HG03558 (cell line): Measurements from ENCODE around the gene TMEM214.

Source experiments
- ATAC-seq: cut with Tn5 transposase; IDR thresholded peaks from one replicate; pipeline ENCODE4 v1.9.1; 2021; ENCODE audit warnings: moderate number of reproducible peaks; ENCODE audit not compliant: unreplicated experiment; ENCODE audit errors: extremely low read depth

Gene TMEM214

GRCh38 chr2:27081984-27082772, 49.4 kb downstream of the TMEM214 start:
- ATAC-seq: no peak

DNA sequence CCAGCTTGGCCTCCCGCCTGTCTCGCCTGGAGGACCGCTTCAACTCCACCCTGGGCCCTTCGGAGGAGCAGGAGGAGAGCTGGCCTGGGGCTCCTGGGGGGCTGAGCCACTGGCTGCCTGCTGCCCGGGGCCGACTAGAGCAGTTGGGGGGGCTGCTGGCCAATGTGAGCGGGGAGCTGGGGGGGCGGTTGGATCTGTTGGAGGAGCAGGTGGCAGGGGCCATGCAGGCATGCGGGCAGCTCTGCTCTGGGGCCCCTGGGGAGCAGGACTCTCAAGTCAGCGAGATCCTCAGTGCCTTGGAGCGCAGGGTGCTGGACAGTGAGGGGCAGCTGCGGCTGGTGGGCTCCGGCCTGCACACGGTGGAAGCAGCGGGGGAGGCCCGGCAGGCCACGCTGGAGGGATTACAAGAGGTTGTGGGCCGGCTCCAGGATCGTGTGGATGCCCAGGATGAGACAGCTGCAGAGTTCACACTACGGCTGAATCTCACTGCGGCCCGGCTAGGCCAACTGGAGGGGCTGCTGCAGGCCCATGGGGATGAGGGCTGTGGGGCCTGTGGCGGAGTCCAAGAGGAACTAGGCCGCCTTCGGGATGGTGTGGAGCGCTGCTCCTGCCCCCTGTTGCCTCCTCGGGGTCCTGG, 50.1 kb downstream of the TMEM214 start:
- ATAC-seq: no peak

GRCh38 chr2:27083410-27084296, 50.9 kb downstream of the TMEM214 start:
- ATAC-seq: no peak

GRCh38 chr2:27084297-27085061, 51.7 kb downstream of the TMEM214 start:
- no peak for ATAC-seq

GRCh38 chr2:27085062-27085672, 52.4 kb downstream of the TMEM214 start:
- ATAC-seq: no peak

GRCh38 chr2:27085673-27086089, 52.9 kb downstream of the TMEM214 start:
- ATAC-seq: no peak

GRCh38 chr2:27086090-27086723, 53.4 kb downstream of the TMEM214 start:
- peak; percentile 75 for ATAC-seq

DNA sequence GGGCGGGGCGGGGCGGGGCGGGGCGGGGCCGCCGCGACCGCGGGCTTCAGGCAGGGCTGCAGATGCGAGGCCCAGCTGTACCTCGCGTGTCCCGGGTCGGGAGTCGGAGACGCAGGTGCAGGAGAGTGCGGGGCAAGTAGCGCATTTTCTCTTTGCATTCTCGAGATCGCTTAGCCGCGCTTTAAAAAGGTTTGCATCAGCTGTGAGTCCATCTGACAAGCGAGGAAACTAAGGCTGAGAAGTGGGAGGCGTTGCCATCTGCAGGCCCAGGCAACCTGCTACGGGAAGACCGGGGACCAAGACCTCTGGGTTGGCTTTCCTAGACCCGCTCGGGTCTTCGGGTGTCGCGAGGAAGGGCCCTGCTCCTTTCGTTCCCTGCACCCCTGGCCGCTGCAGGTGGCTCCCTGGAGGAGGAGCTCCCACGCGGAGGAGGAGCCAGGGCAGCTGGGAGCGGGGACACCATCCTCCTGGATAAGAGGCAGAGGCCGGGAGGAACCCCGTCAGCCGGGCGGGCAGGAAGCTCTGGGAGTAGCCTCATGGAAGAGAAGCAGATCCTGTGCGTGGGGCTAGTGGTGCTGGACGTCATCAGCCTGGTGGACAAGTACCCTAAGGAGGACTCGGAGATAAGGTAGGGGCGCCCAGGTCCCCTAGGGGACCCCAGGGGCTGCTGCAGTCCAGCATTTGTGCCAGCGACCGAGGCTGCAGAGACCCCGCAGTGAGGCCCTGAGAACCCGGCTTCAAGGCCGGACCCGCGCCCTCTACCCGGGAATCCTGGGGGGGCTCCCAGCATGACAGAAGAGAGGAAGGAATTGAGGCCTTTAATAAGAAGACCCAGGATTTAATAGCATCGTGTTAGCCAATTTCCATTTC, 54.2 kb downstream of the TMEM214 start, which contains the start of gene KHK:
TSS of gene KHK (plus strand) at position 49 of the 870 bp plus-strand sequence. CDS start at position 537, 488 bp downstream.
- no peak for ATAC-seq

- no peak for ATAC-seq
Measured at GRCh38 chr2:27087823-27088410, 55.2 kb downstream of the TMEM214 start.

DNA sequence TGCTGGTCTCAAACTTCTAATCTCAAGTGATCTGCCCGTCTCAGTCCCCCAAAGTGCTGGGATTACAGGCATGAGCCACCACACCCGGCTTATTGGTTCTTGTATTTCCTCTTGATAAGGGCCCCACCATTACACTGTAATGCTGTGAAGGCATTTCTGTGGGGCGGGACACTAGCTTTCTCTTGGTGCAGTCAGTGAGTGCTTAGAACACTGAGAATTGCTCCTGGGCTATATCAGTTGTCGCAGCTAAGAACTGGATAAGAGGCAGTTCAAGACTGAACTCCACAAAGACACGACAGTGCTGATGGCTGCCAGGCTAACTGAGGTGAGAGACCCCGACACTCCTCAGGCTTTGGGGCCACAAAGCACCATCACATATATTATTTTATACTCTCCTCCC, 55.9 kb downstream of the TMEM214 start:
- no peak for ATAC-seq

DNA sequence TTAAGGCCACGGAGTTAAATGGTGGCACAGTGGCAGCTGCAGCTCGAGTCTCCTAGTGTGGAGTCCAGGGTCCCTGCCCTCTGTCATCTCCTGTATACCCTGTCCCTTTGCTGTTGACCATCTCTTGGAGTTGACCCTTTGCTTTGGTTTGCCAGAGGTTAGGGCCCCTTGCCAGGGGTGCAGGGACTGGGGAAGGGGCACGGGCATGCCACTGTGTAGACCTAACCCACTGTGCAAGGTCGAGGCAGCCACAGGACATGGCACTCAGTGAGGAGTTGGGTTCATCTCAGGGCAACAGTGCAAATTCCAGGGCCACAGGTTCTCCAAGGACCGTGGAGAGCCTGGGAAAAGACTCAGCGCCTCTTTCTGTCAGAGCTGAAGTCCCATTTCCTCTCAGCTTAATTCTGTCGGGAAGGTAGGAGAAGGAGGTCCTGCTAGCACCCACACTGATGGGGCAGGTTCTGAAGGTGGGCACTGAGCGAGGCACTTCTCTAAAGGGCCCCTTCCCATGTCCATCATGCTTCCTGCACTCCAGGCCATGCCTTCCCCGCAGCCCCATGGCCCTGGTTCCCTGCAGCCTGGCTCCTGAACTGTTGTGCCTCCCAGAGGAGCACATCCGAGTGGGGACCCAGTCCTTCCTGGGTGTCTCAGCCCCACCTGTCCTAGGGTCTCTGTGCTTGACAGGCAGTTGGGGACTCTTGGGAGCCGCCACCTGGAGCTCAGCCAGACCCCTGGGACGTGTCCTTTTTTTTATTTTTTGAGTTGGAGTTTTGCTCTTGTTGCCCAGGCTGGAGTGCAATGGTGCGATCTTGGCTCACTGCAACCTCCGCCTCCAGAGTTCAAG, 56.6 kb downstream of the TMEM214 start:
- no peak for ATAC-seq
